ENCODE results near the gene PM20D2.

Gene PM20D2

DNA sequence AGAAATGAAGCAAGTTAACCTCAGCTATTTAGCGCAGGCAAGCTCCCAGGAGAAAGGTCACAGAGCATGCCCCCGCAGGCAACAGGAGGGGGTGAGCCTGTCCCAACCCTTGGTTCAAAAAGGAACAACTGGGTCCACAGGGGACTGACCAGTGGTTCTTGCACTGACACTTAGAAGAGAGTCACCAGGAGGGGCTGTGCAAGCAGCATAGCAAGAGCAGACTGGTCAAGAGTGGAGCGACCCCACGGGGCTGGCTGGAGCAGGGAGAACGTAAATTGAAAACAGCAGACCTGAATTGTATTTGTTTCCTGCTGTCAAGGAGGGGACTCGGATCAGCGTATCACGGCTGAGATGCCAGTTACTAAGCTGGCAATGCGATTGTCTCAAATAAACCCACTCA, 38.5 kb downstream of the PM20D2 start:
- H4K8ac ChIP-seq (ENCODE audit: low read depth, low read length) = no peak overlapping the region
- H2BK5ac ChIP-seq (ENCODE audit: low read length) = no peak overlapping the region
- no peak overlapping the region for H2AK5ac ChIP-seq (ENCODE audit: low read length)
- DNase-seq = no peak
- H3K18ac ChIP-seq (ENCODE audit: low read length) = no peak overlapping the region
- no CpG with 5 or more reads among the region's 9 CpGs for WGBS (ENCODE audit: extremely low coverage, insufficient coverage, low lambda C conversion rate)
- H2BK120ac ChIP-seq (ENCODE audit: low read depth, low read length) = no peak overlapping the region
- H3K4me3 ChIP-seq (ENCODE audit: low read length) = no peak overlapping the region
- no peak overlapping the region for H3K27ac ChIP-seq (ENCODE audit: low read depth, low read length)
- no peaks in the 10 kb centered on the region for H3K4me1 ChIP-seq (ENCODE audit: control insufficient read depth, low read depth, low read length)
- no peaks in the 10 kb centered on the region for H3K36me3 ChIP-seq (ENCODE audit: control insufficient read depth, insufficient read depth, low read length)
- H3K27me3 ChIP-seq (ENCODE audit: insufficient read depth, low read length, poor library complexity) = no peaks in the 10 kb centered on the region
- H3K9ac ChIP-seq (ENCODE audit: low read length) = no peak overlapping the region
- no peaks in the 10 kb centered on the region for H3K79me2 ChIP-seq (ENCODE audit: control insufficient read depth, insufficient read depth, low read length)
- H3K56ac ChIP-seq (ENCODE audit: low read length) = no peak overlapping the region
- no peak overlapping the region for H3K4me2 ChIP-seq (ENCODE audit: low read length)
- no peak overlapping the region for H3K4ac ChIP-seq (ENCODE audit: low read depth, low read length)
- no peak overlapping the region for H3K23ac ChIP-seq (ENCODE audit: low read length)
- H4K5ac ChIP-seq (ENCODE audit: low read length) = no peak overlapping the region
- no peak overlapping the region for H2BK15ac ChIP-seq (replicated peaks; ENCODE audit: low read depth)
- H3K79me1 ChIP-seq (ENCODE audit: low read length) = no peaks in the 10 kb centered on the region

DNA sequence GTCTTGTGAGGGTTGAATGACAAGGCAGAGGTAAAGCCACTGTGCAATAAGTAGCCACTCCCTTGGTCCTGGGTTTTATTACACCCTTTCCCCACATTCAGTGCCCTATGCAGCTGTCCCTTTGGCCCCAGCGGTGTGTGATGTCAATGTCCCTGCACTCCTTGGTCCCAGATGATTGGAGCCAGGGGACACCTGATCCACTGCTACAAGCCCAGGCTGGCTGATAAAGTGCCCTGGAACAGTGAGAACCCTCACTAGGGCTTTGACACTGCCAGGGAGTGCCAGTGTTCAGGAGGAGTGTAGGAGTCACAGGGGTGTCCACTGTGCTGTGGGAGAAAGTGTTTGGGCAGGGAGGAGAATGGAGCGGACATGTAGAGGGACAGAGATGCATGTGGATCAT, 40.9 kb downstream of the PM20D2 start:
- H3K9ac ChIP-seq (ENCODE audit: low read length) = no peak overlapping the region
- no peaks in the 10 kb centered on the region for H3K4me1 ChIP-seq (ENCODE audit: control insufficient read depth, low read depth, low read length)
- no peak overlapping the region for H3K4me2 ChIP-seq (ENCODE audit: low read length)
- H4K8ac ChIP-seq (ENCODE audit: low read depth, low read length) = no peak overlapping the region
- H3K4ac ChIP-seq (ENCODE audit: low read depth, low read length) = no peak overlapping the region
- H2BK15ac ChIP-seq (replicated peaks; ENCODE audit: low read depth) = no peak overlapping the region
- DNase-seq = no peak
- no peak overlapping the region for H3K18ac ChIP-seq (ENCODE audit: low read length)
- H4K5ac ChIP-seq (ENCODE audit: low read length) = no peak overlapping the region
- H3K27ac ChIP-seq (ENCODE audit: low read depth, low read length) = no peak overlapping the region
- no peak overlapping the region for H2BK120ac ChIP-seq (ENCODE audit: low read depth, low read length)
- no peaks in the 10 kb centered on the region for H3K79me2 ChIP-seq (ENCODE audit: control insufficient read depth, insufficient read depth, low read length)
- H3K36me3 ChIP-seq (ENCODE audit: control insufficient read depth, insufficient read depth, low read length) = no peaks in the 10 kb centered on the region
- WGBS (ENCODE audit: extremely low coverage, insufficient coverage, low lambda C conversion rate) = no CpG with 5 or more reads among the region's 2 CpGs
- H3K27me3 ChIP-seq (ENCODE audit: insufficient read depth, low read length, poor library complexity) = no peaks in the 10 kb centered on the region
- H2AK5ac ChIP-seq (ENCODE audit: low read length) = no peak overlapping the region
- no peak overlapping the region for H3K56ac ChIP-seq (ENCODE audit: low read length)
- H3K4me3 ChIP-seq (ENCODE audit: low read length) = no peak overlapping the region
- H3K23ac ChIP-seq (ENCODE audit: low read length) = no peak overlapping the region
- H3K79me1 ChIP-seq (ENCODE audit: low read length) = no peaks in the 10 kb centered on the region
- no peak overlapping the region for H2BK5ac ChIP-seq (ENCODE audit: low read length)

GRCh38 chr6:89187504-89187903, 41.6 kb downstream of the PM20D2 start:
- no peak overlapping the region for H4K8ac ChIP-seq (ENCODE audit: low read depth, low read length)
- no CpG with 5 or more reads among the region's 5 CpGs for WGBS (ENCODE audit: extremely low coverage, insufficient coverage, low lambda C conversion rate)

DNA sequence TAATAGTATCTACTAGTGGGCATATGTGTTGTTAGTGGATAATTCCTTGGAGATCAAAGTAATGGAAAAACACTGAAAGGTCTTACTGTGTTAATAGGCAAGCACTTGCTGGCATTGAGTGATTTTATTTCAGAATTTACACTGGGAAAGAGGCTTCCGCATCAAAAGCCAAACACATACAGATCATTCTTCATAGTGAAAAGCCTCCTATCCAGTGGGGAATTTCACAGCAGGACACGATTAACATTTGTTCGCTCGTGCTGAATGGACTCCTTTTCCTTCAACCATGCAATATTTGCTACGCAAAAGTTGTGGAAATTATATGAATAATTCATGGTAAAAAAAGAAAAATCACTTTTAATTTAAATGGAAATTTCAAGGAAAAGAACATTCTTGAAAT, 44.9 kb downstream of the PM20D2 start:
- H3K27ac ChIP-seq (ENCODE audit: low read depth, low read length) = no peak overlapping the region
- H3K27me3 ChIP-seq (ENCODE audit: insufficient read depth, low read length, poor library complexity) = no peaks in the 10 kb centered on the region
- no peak for DNase-seq

More at GRCh38 chr6:89187504-89187903, 41.6 kb downstream of the PM20D2 start:
- no peak overlapping the region for H2BK15ac ChIP-seq (replicated peaks; ENCODE audit: low read depth)
- H3K56ac ChIP-seq (ENCODE audit: low read length) = no peak overlapping the region
- no peak overlapping the region for H2AK5ac ChIP-seq (ENCODE audit: low read length)
- no peaks in the 10 kb centered on the region for H3K36me3 ChIP-seq (ENCODE audit: control insufficient read depth, insufficient read depth, low read length)
- no peak overlapping the region for H3K4me3 ChIP-seq (ENCODE audit: low read length)
- no peaks in the 10 kb centered on the region for H3K27me3 ChIP-seq (ENCODE audit: insufficient read depth, low read length, poor library complexity)
- H3K79me1 ChIP-seq (ENCODE audit: low read length) = no peaks in the 10 kb centered on the region
- H3K9ac ChIP-seq (ENCODE audit: low read length) = no peak overlapping the region
- H3K18ac ChIP-seq (ENCODE audit: low read length) = no peak overlapping the region
- no peak overlapping the region for H2BK120ac ChIP-seq (ENCODE audit: low read depth, low read length)
- no peak overlapping the region for H3K4me2 ChIP-seq (ENCODE audit: low read length)
- DNase-seq = no peak
- H2BK5ac ChIP-seq (ENCODE audit: low read length) = no peak overlapping the region
- no peak overlapping the region for H3K23ac ChIP-seq (ENCODE audit: low read length)
- no peaks in the 10 kb centered on the region for H3K79me2 ChIP-seq (ENCODE audit: control insufficient read depth, insufficient read depth, low read length)
- no peaks in the 10 kb centered on the region for H3K4me1 ChIP-seq (ENCODE audit: control insufficient read depth, low read depth, low read length)
- no peak overlapping the region for H3K27ac ChIP-seq (ENCODE audit: low read depth, low read length)
- H4K5ac ChIP-seq (ENCODE audit: low read length) = no peak overlapping the region
- no peak overlapping the region for H3K4ac ChIP-seq (ENCODE audit: low read depth, low read length)

DNA sequence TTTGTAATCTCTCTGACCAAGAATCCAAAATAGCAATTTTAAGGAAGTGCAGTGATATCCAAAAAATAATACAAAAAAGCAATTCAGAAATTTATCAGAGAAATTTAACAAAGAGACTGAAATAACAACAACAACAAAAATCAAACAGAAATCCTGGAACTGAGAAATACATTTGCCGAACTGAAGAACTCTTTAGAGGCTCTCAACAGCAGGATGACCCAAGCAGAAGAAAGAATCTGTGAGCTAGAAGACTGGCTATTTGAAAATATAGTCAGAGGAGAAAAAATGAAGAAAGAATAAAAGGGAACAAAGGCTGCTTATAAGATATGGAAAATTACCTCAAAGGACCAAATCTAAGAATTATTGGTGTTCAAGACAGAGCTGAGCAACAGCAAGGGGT, 48.7 kb downstream of the PM20D2 start:
- no peak overlapping the region for H2BK15ac ChIP-seq (replicated peaks; ENCODE audit: low read depth)
- no peak overlapping the region for H4K5ac ChIP-seq (ENCODE audit: low read length)
- no peak overlapping the region for H3K4ac ChIP-seq (ENCODE audit: low read depth, low read length)
- no peak overlapping the region for H3K18ac ChIP-seq (ENCODE audit: low read length)
- no peaks in the 10 kb centered on the region for H3K36me3 ChIP-seq (ENCODE audit: control insufficient read depth, insufficient read depth, low read length)
- no peak overlapping the region for H2BK5ac ChIP-seq (ENCODE audit: low read length)
- no peak overlapping the region for H2AK5ac ChIP-seq (ENCODE audit: low read length)
- H3K79me1 ChIP-seq (ENCODE audit: low read length) = no peaks in the 10 kb centered on the region
- H3K4me3 ChIP-seq (ENCODE audit: low read length) = no peak overlapping the region
- H3K9ac ChIP-seq (ENCODE audit: low read length) = no peak overlapping the region
- H3K27ac ChIP-seq (ENCODE audit: low read depth, low read length) = no peak overlapping the region
- H3K56ac ChIP-seq (ENCODE audit: low read length) = no peak overlapping the region
- H3K79me2 ChIP-seq (ENCODE audit: control insufficient read depth, insufficient read depth, low read length) = no peaks in the 10 kb centered on the region
- no peak overlapping the region for H3K4me2 ChIP-seq (ENCODE audit: low read length)
- H2BK120ac ChIP-seq (ENCODE audit: low read depth, low read length) = no peak overlapping the region
- no CpG with 5 or more reads among the region's 1 CpG for WGBS (ENCODE audit: extremely low coverage, insufficient coverage, low lambda C conversion rate)
- H3K27me3 ChIP-seq (ENCODE audit: insufficient read depth, low read length, poor library complexity) = no peaks in the 10 kb centered on the region
- H3K23ac ChIP-seq (ENCODE audit: low read length) = no peak overlapping the region
- DNase-seq = no peak
- H3K4me1 ChIP-seq (ENCODE audit: control insufficient read depth, low read depth, low read length) = no peaks in the 10 kb centered on the region
- no peak overlapping the region for H4K8ac ChIP-seq (ENCODE audit: low read depth, low read length)

More for the DNA sequence above, 44.9 kb downstream of the PM20D2 start:
- Histone ChIP-seq H4K5ac (ENCODE audit: low read length) (no peak overlapping the region), H2BK5ac (ENCODE audit: low read length) (no peak overlapping the region), H3K4ac (ENCODE audit: low read depth, low read length) (no peak overlapping the region), H4K8ac (ENCODE audit: low read depth, low read length) (no peak overlapping the region), H2BK120ac (ENCODE audit: low read depth, low read length) (no peak overlapping the region), H3K79me1 (ENCODE audit: low read length) (no peaks in the 10 kb centered on the region), H2BK15ac (replicated peaks; ENCODE audit: low read depth) (no peak overlapping the region), H3K79me2 (ENCODE audit: control insufficient read depth, insufficient read depth, low read length) (no peaks in the 10 kb centered on the region), H3K4me2 (ENCODE audit: low read length) (no peak overlapping the region), H3K18ac (ENCODE audit: low read length) (no peak overlapping the region), H3K23ac (ENCODE audit: low read length) (no peak overlapping the region), H3K56ac (ENCODE audit: low read length) (no peak overlapping the region), H3K9ac (ENCODE audit: low read length) (no peak overlapping the region), H3K4me1 (ENCODE audit: control insufficient read depth, low read depth, low read length) (no peaks in the 10 kb centered on the region), H2AK5ac (ENCODE audit: low read length) (no peak overlapping the region), H3K4me3 (ENCODE audit: low read length) (no peak overlapping the region), H3K36me3 (ENCODE audit: control insufficient read depth, insufficient read depth, low read length) (no peaks in the 10 kb centered on the region)
- no CpG with 5 or more reads among the region's 5 CpGs for WGBS (ENCODE audit: extremely low coverage, insufficient coverage, low lambda C conversion rate)

- no peak for DNase-seq
- Histone ChIP-seq H3K27me3 (ENCODE audit: insufficient read depth, low read length, poor library complexity) (no peaks in the 10 kb centered on the region), H3K4ac (ENCODE audit: low read depth, low read length) (no peak overlapping the region), H3K18ac (ENCODE audit: low read length) (no peak overlapping the region), H4K8ac (ENCODE audit: low read depth, low read length) (no peak overlapping the region), H3K4me2 (ENCODE audit: low read length) (no peak overlapping the region), H3K9ac (ENCODE audit: low read length) (no peak overlapping the region), H3K4me3 (ENCODE audit: low read length) (no peak overlapping the region), H3K79me1 (ENCODE audit: low read length) (no peaks in the 10 kb centered on the region), H3K79me2 (ENCODE audit: control insufficient read depth, insufficient read depth, low read length) (no peaks in the 10 kb centered on the region), H3K4me1 (ENCODE audit: control insufficient read depth, low read depth, low read length) (no peaks in the 10 kb centered on the region), H3K36me3 (ENCODE audit: control insufficient read depth, insufficient read depth, low read length) (no peaks in the 10 kb centered on the region), H3K56ac (ENCODE audit: low read length) (no peak overlapping the region), H3K27ac (ENCODE audit: low read depth, low read length) (no peak overlapping the region), H2BK120ac (ENCODE audit: low read depth, low read length) (no peak overlapping the region), H3K23ac (ENCODE audit: low read length) (no peak overlapping the region), H2BK15ac (replicated peaks; ENCODE audit: low read depth) (no peak overlapping the region), H2AK5ac (ENCODE audit: low read length) (no peak overlapping the region), H4K5ac (ENCODE audit: low read length) (no peak overlapping the region), H2BK5ac (ENCODE audit: low read length) (no peak overlapping the region)
- no CpG with 5 or more reads among the region's 4 CpGs for WGBS (ENCODE audit: extremely low coverage, insufficient coverage, low lambda C conversion rate)
These were observed 51.3 kb downstream of the PM20D2 start for GRCh38 chr6:89197141-89197540.

Measured in mesendoderm (in vitro differentiated cells).